Natural killer cell (primary cell): ENCODE results near the gene MTCP1. TPM values are rescaled to one million over a fixed set of nuclear protein-coding genes. Genes with fewer than 3 reads are reported as not detected.

ENCODE experiments used
- ATAC-seq, 3 donors: fragments of 150-1000 bp in 2 of 3; fragments of 200-7000 bp in 1 of 3; cut with Tn5 transposase; 1 replicate in 1 of 3; 2 replicates in 2 of 3; pipeline ENCODE4 v1.10.0; 2021; ENCODE audit warnings: mild to moderate bottlenecking in 2 of 3, moderate library complexity in 2 of 3
- DNase-seq, 2 donors: peaks; one replicate each; pipeline versions ENCODE4 v3.0.0 to v3.0.0-alpha.2; 2013 to 2021; ENCODE audit warnings: mixed read lengths in 1 of 2
- H3K27ac ChIP-seq: one replicate; pipeline ENCODE4 v1.5.1; 2013; ENCODE audit warnings: mild to moderate bottlenecking, low read length
- H3K27me3 ChIP-seq: one replicate; pipeline ENCODE4 v1.6.1; 2013; ENCODE audit warnings: low read length; ENCODE audit not compliant: control insufficient read depth, insufficient read depth
- H3K36me3 ChIP-seq: one replicate; pipeline ENCODE4 v1.6.1; 2013; ENCODE audit warnings: low read length; ENCODE audit not compliant: control insufficient read depth, insufficient read depth
- H3K4me1 ChIP-seq: one replicate; pipeline ENCODE4 v1.6.1; 2013; ENCODE audit warnings: low read length; ENCODE audit not compliant: control insufficient read depth, insufficient read depth
- H3K4me3 ChIP-seq: one replicate; pipeline ENCODE4 v1.5.1; 2013; ENCODE audit warnings: low read length
- H3K9me3 ChIP-seq: one replicate; pipeline ENCODE4 v1.6.1; 2013; ENCODE audit warnings: low read length; ENCODE audit not compliant: control insufficient read depth, insufficient read depth
- H3K27ac Mint-ChIP-seq, 2 donors: one replicate each; pipeline ENCODE4 v1.8.0; 2022; ENCODE audit warnings: mild to moderate bottlenecking in 2 of 2, mixed read lengths in 2 of 2, moderate library complexity in 1 of 2
- H3K27me3 Mint-ChIP-seq, 2 donors: one replicate each; pipeline ENCODE4 v1.8.0; 2022; ENCODE audit warnings: low read depth in 2 of 2, mixed read lengths in 2 of 2
- H3K36me3 Mint-ChIP-seq: one replicate; pipeline ENCODE4 v1.8.0; 2022; ENCODE audit warnings: mixed read lengths
- H3K4me1 Mint-ChIP-seq, 2 donors: one replicate each; pipeline ENCODE4 v1.8.0; 2022; ENCODE audit warnings: mixed read lengths in 2 of 2
- H3K4me3 Mint-ChIP-seq: one replicate; pipeline ENCODE4 v1.8.0; 2022; ENCODE audit warnings: mild to moderate bottlenecking, moderate library complexity, mixed read lengths
- H3K9me3 Mint-ChIP-seq, 2 donors: one replicate each; pipeline ENCODE4 v1.8.0; 2022; ENCODE audit warnings: mixed read lengths in 2 of 2
- WGBS: methylation state at CpG from one replicate; pipeline ENCODE4 v1.1.7; 2013; ENCODE audit warnings: missing lambda C conversion rate; ENCODE audit not compliant: insufficient coverage; 5-methylcytosine and 5-hydroxymethylcytosine counted together
- intact Hi-C: fragments of 100-400 bp; cut with micrococcal nuclease; formaldehyde crosslinking; loops from one replicate; pipeline ENCODE4 v1.14.2; 2022
- total RNA-seq, 4 donors: library from RNA; stranded (reverse); fragments of 120-200 nt in 1 of 4; gene quantifications; one replicate each; pipeline versions ENCODE4 v1.2.3 to v1.2.4, GENCODE V29; 2013 to 2022
- TF ChIP-seq, protein P1 (sequence below): fragments of 200-600 bp; IDR thresholded peaks from one replicate; pipeline ENCODE4 v1.8.0; 2022; ENCODE audit warnings: antibody characterized with exemption

Gene MTCP1, protein sequence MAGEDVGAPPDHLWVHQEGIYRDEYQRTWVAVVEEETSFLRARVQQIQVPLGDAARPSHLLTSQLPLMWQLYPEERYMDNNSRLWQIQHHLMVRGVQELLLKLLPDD
- total RNA-seq: 10 to 100 TPM; 12.1 to 17.3 (median 14.0) TPM
- 18.9 TPM for total RNA-seq (2013)

GRCh38 chrX:155070975-155071693, at the start of gene MTCP1, which contains the start of the genes BRCC3 and CMC4:
Gene MTCP1 (minus strand): TSS chrX:155071136. CDS start chrX:155066010, 5,126 bp downstream.
Gene BRCC3 (plus strand): TSS chrX:155071508. CDS start chrX:155071528, 20 bp downstream.
Gene CMC4 (minus strand): TSS chrX:155071136. CDS start chrX:155064023, 7,113 bp downstream.
- peaks cover 12 to 37% of the 10 kb centered on the region in 2 donors for H3K4me1 Mint-ChIP-seq

DNA sequence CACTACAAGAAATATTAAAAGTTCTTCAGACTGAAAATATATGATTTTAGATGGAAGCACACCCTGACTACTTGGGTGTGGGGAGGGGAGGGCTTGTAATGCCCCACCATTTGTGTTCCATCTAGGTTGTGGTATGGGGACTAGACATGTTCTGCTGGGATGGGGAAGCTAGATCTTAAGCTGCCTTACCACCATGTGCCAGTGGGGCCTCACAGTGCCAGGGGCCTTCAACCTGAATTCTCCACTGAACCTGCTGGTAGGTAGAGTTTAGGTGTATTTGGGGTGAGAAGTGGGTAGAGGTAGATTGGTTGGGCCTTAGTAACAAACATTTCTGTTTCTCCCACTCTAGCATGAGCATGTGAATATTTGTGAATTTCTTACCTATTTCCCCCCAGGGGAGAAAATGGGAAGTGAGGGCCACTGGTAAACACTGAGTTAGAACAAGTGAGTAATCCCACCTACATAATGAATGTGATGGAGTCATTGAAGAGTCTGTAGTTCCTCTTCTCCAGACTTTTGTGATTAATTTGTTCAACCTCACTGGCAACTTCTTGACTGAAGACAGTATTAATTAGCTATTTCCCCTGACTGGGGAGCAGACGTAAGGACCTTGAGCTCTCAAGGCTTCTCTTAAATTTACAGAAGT, 44.4 kb upstream of the MTCP1 start:
- Mint-ChIP-seq H3K27ac (no peak overlapping the region), H3K4me1 (no peaks in the 10 kb centered on the region), H3K36me3 (no peaks in the 10 kb centered on the region), H3K9me3 (no peaks in the 10 kb centered on the region), H3K4me3 (no peak overlapping the region), H3K27me3 (no peaks in the 10 kb centered on the region)
- no peak overlapping the region for H3K27ac ChIP-seq
- no peak overlapping the region for H3K4me3 ChIP-seq
- 100% methylated on average over 1 of the region's 1 CpG for WGBS
- no peaks in the 10 kb centered on the region for H3K9me3 ChIP-seq
- TF ChIP-seq, protein P1, sequence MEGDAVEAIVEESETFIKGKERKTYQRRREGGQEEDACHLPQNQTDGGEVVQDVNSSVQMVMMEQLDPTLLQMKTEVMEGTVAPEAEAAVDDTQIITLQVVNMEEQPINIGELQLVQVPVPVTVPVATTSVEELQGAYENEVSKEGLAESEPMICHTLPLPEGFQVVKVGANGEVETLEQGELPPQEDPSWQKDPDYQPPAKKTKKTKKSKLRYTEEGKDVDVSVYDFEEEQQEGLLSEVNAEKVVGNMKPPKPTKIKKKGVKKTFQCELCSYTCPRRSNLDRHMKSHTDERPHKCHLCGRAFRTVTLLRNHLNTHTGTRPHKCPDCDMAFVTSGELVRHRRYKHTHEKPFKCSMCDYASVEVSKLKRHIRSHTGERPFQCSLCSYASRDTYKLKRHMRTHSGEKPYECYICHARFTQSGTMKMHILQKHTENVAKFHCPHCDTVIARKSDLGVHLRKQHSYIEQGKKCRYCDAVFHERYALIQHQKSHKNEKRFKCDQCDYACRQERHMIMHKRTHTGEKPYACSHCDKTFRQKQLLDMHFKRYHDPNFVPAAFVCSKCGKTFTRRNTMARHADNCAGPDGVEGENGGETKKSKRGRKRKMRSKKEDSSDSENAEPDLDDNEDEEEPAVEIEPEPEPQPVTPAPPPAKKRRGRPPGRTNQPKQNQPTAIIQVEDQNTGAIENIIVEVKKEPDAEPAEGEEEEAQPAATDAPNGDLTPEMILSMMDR: no peak
- no peak for DNase-seq
- no peaks in the 10 kb centered on the region for H3K27me3 ChIP-seq
- H3K36me3 ChIP-seq: peaks cover 17% of the 10 kb centered on the region
- H3K4me1 ChIP-seq: no peaks in the 10 kb centered on the region
- ATAC-seq: no peak
- intact Hi-C loops: no loop called here

More at GRCh38 chrX:155070975-155071693, at the start of gene MTCP1, which contains the start of the genes BRCC3 and CMC4:
- Mint-ChIP-seq H3K36me3 (no peaks in the 10 kb centered on the region), H3K27me3 (no peaks in the 10 kb centered on the region), H3K27ac (peak within 1 kb of the TSS; percentile 83 to 89), H3K9me3 (no peaks in the 10 kb centered on the region), H3K4me3 (peak within 1 kb of the TSS; percentile 85)
- TF ChIP-seq, protein P1: no peak
- no peaks in the 10 kb centered on the region for H3K27me3 ChIP-seq
- peaks cover 11% of the 10 kb centered on the region for H3K36me3 ChIP-seq
- WGBS: under 1% methylated on average over 65 of the region's 81 CpGs
- no peaks in the 10 kb centered on the region for H3K9me3 ChIP-seq
- peaks cover 21% of the 10 kb centered on the region for H3K4me1 ChIP-seq
- ATAC-seq: peak; percentile 81 to 92 (median 81)
- peak; percentile 72 to 84 for DNase-seq
- H3K27ac ChIP-seq: peak within 1 kb of the TSS; percentile 98
- H3K4me3 ChIP-seq: peak within 1 kb of the TSS; percentile 93
- intact Hi-C loops: loop anchor here (2.0 kb wide), 1 partner anchor 44 kb away; the partner anchor contains the start of gene FUNDC2

- no peaks in the 10 kb centered on the region for H3K27me3 Mint-ChIP-seq
- no peak overlapping the region for H3K27ac Mint-ChIP-seq
- TF ChIP-seq, protein P1: no peak
- Histone ChIP-seq H3K4me1 (no peaks in the 10 kb centered on the region), H3K36me3 (peaks cover 8% of the 10 kb centered on the region), H3K9me3 (no peaks in the 10 kb centered on the region), H3K4me3 (no peak overlapping the region), H3K27me3 (no peaks in the 10 kb centered on the region), H3K27ac (no peak overlapping the region)
- H3K9me3 Mint-ChIP-seq: no peaks in the 10 kb centered on the region
- intact Hi-C loops: no loop called here
- WGBS: 100% methylated on average over 1 of the region's 4 CpGs
- DNase-seq (no peak), ATAC-seq (no peak)
- no peak overlapping the region for H3K4me3 Mint-ChIP-seq
- no peaks in the 10 kb centered on the region for H3K36me3 Mint-ChIP-seq
- H3K4me1 Mint-ChIP-seq: no peaks in the 10 kb centered on the region
These were observed 42.2 kb upstream of the MTCP1 start for GRCh38 chrX:155113097-155113496.
